Chondrocyte (in vitro differentiated cells): ENCODE data around the gene RECK. TPM values are rescaled to one million over a fixed set of nuclear protein-coding genes. Genes with fewer than 3 reads are reported as not detected.
A peak's percentile ranks its signal among the peaks of the same experiment; 100 is the strongest.

ENCODE experiments used
- DNase-seq: peaks from one replicate; pipeline ENCODE4 v3.0.0; 2021; ENCODE audit warnings: mixed read lengths, low spot score
- H3K27ac Mint-ChIP-seq: one replicate; pipeline ENCODE4 v1.8.0; 2021; ENCODE audit warnings: mild to moderate bottlenecking, moderate library complexity, mixed read lengths; ENCODE audit not compliant: unreplicated experiment
- H3K27me3 Mint-ChIP-seq: 2 replicates; pipeline ENCODE4 v1.8.0; 2021; ENCODE audit warnings: low read depth, mixed read lengths
- H3K36me3 Mint-ChIP-seq: 2 replicates; pipeline ENCODE4 v1.8.0; 2021; ENCODE audit warnings: low read depth, mixed read lengths
- H3K4me1 Mint-ChIP-seq: 2 replicates; pipeline ENCODE4 v1.8.0; 2021; ENCODE audit warnings: low read depth, mild to moderate bottlenecking, mixed read lengths
- H3K4me3 Mint-ChIP-seq: one replicate; pipeline ENCODE4 v1.8.0; 2021; ENCODE audit warnings: mild to moderate bottlenecking, moderate library complexity, mixed read lengths; ENCODE audit not compliant: unreplicated experiment
- H3K9me3 Mint-ChIP-seq: 2 replicates; pipeline ENCODE4 v1.8.0; 2021; ENCODE audit warnings: low read depth, mixed read lengths
- total RNA-seq: library from RNA; stranded (reverse); gene quantifications from 3 replicates; pipeline ENCODE4 v1.2.1, GENCODE V29; 2021
- TF ChIP-seq, protein P1 (sequence below): fragments of 200-600 bp; sonication (generic); IDR thresholded peaks from 2 replicates; pipeline ENCODE4 v1.5.0; 2021; ENCODE audit warnings: antibody characterized with exemption, mild to moderate bottlenecking, moderate library complexity

RECK gene
- total RNA-seq, 1 donor from 2014 or later, result 33.5 TPM

DNA sequence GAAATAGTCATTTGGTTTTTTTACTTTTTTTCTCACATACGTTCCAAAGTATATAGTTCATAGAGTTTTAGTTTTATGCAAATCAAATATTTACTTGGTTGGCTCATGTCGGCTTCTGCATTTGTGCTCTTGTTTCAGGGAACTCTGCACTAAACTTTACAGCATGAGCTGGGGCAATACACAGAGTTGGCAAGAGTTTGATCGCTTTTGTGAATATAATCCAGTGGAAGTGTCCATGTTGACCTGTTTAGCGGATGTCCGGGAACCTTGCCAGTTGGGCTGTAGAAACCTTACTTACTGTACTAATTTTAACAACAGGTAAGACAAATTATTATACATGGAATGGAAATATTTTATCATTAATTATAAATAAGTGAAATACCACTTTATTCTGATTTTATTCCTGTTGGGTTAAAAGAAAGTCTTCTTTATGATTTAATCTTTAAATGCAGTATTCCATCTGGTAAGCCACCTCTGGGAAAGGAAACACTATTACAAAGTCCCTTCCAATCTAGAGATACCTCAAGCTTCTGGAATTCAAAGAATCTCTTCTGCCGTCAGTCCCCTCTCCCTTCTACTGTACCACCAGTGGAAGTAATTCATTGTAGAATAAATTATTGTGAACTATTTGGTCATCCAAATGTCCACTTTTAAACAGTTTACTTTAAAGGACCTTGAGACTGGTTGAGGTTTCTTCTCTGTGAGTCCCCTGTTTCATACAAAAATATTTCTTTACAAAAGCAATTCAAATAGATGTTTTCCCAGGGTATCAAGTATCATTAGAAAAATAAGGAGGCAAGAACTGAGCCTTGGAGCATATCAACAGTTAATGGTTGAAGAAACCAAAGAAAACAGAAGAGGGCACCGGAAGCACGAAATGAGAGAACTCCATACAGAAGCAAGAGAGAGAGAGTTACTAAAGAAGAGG lies 54.6 kb downstream of the RECK start:
- H3K27ac Mint-ChIP-seq, result peak overlapping the region; percentile 88
- H3K9me3 Mint-ChIP-seq, result peaks cover 6% of the 10 kb centered on the region
- H3K4me3 Mint-ChIP-seq, result peak overlapping the region; percentile 24
- no peak for DNase-seq
- TF ChIP-seq, protein P1, sequence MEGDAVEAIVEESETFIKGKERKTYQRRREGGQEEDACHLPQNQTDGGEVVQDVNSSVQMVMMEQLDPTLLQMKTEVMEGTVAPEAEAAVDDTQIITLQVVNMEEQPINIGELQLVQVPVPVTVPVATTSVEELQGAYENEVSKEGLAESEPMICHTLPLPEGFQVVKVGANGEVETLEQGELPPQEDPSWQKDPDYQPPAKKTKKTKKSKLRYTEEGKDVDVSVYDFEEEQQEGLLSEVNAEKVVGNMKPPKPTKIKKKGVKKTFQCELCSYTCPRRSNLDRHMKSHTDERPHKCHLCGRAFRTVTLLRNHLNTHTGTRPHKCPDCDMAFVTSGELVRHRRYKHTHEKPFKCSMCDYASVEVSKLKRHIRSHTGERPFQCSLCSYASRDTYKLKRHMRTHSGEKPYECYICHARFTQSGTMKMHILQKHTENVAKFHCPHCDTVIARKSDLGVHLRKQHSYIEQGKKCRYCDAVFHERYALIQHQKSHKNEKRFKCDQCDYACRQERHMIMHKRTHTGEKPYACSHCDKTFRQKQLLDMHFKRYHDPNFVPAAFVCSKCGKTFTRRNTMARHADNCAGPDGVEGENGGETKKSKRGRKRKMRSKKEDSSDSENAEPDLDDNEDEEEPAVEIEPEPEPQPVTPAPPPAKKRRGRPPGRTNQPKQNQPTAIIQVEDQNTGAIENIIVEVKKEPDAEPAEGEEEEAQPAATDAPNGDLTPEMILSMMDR, result peak; percentile 59
- H3K4me1 Mint-ChIP-seq, result peaks cover 42% of the 10 kb centered on the region
- peaks cover 10% of the 10 kb centered on the region for H3K36me3 Mint-ChIP-seq
- H3K27me3 Mint-ChIP-seq, result no peaks in the 10 kb centered on the region

DNA sequence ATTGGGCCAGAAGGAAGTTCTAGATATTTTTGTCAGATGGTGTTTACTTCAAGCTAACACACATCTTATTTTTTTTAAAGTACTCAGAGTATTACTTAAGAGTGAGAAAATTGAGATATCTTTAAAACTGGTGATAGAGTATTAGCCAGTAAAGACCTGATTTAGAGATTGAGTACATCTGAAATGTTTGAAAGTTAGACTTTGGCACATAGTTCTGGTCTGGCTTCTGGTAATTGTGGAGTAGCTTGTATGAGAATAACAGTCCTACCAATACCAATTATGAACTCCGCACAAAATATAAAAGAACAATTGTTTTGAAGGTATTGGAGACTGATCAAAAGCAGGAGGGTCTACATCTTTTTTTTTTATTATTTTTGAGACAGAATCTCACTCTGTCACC lies 55.3 kb downstream of the RECK start:
- TF ChIP-seq, protein P1, result no peak
- peak overlapping the region; percentile 88 for H3K27ac Mint-ChIP-seq
- peaks cover 2% of the 10 kb centered on the region for H3K9me3 Mint-ChIP-seq
- peaks cover 7% of the 10 kb centered on the region for H3K36me3 Mint-ChIP-seq
- H3K27me3 Mint-ChIP-seq, result no peaks in the 10 kb centered on the region
- peaks cover 42% of the 10 kb centered on the region for H3K4me1 Mint-ChIP-seq
- no peak for DNase-seq
- peak overlapping the region; percentile 23 for H3K4me3 Mint-ChIP-seq

DNA sequence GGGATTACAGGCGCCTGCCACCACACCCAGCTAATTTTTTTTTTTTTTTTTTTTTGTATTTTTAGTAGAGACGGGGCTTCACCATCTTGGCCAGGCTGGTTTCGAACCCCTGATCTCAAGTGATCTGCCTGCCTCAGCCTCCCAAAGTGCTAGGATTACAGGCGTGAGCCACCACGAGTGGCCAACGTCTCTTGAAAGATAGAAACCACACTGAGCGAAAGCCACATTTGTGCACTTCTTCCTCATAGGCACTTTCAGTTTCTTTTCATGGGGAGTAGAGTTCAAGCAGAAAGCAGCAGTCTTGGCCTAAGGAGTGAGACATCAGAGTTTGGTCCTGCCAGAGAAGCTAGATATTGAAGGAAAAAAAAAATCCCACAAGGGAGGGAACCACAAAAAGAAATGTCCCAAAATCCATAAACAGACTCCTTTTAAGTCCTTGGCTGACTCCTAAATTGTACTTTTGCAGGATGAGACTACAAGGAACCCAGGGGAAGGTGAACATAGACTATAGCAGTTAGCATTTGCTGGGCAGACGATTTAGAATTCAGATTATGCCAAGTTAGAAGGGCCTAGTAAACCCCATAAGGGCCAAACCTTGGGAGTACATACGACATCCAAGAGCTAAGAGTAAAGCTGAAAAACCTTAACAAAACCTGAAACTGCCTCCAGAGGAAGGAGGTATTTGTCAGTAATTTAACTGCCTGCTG lies 55.9 kb downstream of the RECK start:
- Mint-ChIP-seq H3K4me1 (peaks cover 43% of the 10 kb centered on the region), H3K27me3 (no peaks in the 10 kb centered on the region), H3K36me3 (peaks cover 3% of the 10 kb centered on the region), H3K9me3 (no peaks in the 10 kb centered on the region), H3K27ac (peak overlapping the region; percentile 88), H3K4me3 (no peak overlapping the region)
- TF ChIP-seq, protein P1, result no peak
- no peak for DNase-seq

DNA sequence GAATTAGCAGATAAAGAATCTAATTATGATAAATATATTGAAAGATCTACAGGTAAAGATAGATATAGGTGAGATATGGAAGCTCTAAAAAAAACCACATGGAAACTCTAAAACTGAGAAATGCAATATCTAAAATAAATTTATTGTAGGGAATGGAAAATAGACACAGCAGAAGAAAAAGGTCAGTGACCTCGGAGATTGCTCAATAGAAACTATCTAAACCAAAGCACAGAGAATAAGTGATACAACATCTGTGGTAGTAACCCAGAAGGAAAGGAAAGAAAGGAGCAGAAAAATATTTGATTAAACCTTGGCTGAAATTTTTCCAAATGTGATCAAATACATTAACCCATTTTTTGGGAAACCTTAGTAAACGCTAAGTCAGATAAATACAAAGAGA lies 56.7 kb downstream of the RECK start:
- TF ChIP-seq, protein P1, result no peak
- Mint-ChIP-seq H3K4me1 (peaks cover 46% of the 10 kb centered on the region), H3K27ac (no peak overlapping the region), H3K36me3 (peaks cover 3% of the 10 kb centered on the region), H3K4me3 (no peak overlapping the region), H3K27me3 (no peaks in the 10 kb centered on the region), H3K9me3 (no peaks in the 10 kb centered on the region)
- no peak for DNase-seq

DNA sequence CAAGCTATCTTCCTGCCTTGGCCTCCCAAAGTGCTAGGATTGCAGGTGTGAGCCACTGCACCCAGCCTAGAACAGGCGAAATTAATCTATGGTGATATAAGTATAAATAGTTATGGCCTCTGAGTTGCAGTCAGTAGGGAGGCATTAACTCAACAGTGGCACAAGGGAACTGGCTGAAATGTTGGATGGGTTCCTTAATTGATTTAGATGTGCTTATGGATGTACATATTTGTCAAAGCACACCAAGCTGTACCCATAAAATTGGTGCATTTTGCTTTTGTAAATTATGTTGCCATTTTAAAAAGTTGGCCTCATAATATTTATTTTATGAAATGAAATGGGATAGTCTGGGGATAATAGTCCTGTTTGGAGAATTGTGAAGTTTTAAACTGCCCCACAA lies 63.0 kb downstream of the RECK start:
- H3K27me3 Mint-ChIP-seq, result no peaks in the 10 kb centered on the region
- H3K36me3 Mint-ChIP-seq, result peaks cover 2% of the 10 kb centered on the region
- no peaks in the 10 kb centered on the region for H3K9me3 Mint-ChIP-seq
- H3K27ac Mint-ChIP-seq, result peak overlapping the region; percentile 22
- no peak for DNase-seq
- H3K4me1 Mint-ChIP-seq, result peaks cover 45% of the 10 kb centered on the region
- H3K4me3 Mint-ChIP-seq, result no peak overlapping the region
- TF ChIP-seq, protein P1, result no peak
